Activated CD4-positive, alpha-beta T cell treated with anti-CD3 and anti-CD28 coated beads, Interleukin-2, amount 50 U/mL, for 24 hours (primary cell): Measurements from ENCODE around the gene TRAF2.

Source experiments
- DNase-seq, 2 donors: peaks; one replicate each; pipeline ENCODE4 v3.0.0-alpha.2; 2020; ENCODE audit warnings: low read depth in 1 of 2, low spot score in 1 of 2

Gene TRAF2

DNA sequence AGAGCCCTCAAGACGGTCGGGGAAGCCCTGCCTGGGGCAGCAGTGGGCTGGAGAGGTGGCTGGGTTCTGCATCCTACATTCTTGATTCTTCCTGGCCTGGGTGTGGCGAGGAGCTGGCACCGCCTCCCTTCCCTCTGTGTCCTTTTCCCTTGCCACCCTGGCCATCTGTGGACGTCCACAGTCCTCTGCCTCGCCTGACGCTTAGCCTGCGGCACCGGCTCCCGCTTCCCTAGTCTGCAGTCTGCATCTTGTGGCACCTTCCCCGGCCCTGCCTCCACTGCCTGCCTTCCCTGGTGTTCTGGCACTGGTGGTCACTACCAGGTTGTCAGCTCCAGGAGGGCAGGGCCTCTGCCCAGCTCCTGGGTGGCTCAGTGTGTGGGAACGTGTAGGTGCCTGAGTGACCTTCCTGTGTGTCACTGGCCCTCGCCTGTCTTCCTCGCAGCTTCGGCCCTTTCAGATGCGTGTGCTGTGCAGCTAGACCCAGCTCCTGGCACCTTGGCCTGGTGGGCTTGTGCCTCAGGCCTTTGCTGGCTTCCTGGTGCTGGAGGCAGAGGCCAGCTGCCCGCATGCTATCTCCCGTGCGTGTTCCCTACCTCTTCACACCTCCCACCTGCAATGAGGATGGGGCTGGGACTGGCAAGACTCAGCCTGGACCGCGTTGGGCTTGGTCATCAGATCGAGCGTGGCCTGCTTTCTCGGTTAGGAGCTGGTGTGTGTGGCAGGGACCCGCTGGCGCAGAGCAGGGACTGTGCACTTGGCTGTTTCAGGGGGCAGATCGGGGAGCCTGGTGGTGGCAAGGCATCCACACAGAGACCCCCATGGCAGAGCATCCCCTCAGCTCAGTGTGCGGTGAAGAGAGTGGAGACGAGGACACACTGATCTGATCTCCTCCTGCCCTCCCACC lies 20.9 kb downstream of the TRAF2 start:
- DNase-seq: no peak

DNA sequence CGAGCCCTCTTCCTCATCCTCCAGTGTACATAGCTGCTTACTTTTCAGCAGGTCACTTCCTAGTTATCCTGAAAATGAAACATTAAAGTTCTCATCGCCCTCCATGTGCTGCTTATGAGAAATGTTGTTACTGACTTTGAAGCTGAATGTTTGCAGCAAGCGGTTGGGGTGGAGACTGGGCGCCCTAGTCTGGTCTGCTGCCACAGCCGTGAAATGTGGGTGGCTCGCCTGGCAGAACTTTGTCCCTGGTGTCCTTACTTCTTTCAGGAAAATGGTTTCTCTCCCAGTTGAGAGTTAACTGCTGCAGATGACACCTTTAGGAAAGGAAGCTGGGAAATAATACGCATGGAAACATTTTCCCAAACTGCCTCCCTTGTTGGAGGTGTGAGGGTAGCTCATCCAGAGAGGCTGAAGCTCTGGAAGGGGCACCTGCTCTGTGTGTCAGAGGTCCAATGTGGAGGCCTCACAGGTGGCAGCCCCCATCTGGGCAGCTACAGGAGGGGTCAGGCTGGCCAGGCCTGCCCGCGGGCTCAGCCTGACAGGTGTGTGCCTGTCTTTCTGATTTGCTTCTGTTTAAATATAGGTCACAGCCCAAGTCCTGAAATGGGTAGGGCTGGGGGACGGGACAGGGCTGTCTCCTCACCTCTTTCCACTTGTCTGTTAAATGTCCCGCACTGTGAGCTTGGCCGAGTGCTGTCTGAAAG lies 24.0 kb downstream of the TRAF2 start:
- no peak for DNase-seq

DNA sequence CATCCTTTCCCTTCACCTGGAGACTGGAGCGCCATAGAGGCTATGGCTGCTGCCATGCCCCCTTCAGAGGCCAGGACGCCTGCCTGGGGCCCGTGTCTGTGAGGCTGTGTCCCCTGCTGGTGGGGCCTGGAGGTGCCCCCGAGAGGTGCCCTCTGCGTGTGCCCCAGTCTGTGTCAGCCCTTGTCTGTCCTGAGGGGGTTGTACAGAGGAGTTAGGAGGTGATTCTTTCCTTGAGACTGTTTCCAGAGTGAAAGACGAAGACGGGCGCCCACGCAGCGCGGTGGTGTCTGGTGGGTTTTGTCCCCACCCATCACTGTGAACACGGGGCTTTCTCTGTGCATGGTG lies 24.6 kb downstream of the TRAF2 start:
- no peak for DNase-seq

DNA sequence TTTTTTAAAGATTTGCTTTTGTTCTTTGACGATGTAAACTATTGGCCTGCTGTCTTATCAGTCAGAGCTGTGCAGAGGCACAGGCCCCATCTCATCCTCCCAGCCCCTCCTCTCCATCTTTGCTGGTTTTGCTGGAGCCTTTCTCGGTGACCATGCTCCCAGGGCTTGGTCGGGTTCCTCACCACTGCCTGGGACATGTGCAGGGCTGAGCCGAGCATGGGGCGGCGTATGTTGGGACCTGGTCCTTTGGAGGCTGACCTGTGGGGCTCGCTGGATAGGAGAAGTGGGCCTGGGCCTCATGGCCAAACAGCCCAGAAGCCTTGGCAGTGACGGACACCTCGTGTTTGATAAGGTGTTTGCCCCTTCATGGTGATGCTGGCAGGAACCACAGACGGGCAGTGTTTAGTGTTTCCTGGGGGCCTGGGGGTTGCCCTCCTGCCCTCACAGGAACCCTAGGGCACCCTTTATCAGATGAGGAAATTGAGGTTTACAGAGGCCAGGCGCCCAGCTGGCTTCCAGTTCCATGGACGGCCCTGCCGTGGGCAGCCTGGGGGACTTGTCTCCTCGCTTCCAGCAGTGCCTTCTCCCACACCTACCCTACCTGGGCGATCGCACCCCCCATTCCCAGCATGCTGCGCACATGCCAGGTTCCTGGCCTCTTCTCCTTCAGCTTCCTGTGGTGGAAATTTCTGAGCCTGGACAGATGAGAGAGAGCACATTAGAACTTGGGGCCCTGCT lies 27.6 kb downstream of the TRAF2 start:
- no peak for DNase-seq

DNA sequence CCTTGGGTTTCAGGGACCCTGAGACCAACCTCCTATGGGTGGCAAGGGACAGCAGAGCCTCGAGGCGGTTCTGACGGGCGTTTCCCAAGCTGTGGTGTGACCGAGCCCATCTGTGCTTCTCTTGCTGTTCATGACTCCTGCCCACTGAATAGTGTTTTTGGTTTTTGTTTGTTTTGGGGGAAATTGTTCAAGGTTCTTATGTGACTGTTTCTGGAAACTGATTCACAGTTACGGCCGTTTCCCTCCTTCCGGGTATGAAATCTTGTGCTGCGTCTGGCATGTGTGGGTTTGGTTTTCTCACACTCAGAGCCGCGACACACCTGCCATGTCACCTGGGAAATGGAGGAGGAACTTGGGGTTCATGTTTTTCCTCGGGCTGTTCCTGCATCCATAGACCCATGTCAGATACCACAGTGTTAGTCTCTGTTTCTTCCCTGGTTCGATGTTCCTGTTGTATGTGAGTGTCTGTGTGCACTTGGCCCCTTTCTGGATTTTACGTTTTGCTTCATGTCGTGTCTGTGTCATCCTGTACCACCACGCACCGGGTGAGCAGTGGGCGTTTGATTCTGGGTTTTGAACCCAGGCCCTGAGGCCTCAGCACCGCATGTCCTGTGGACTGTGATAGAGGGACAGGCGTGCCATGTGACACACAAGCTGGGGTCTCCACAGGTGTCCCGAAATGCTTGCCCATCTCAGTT lies 29.5 kb downstream of the TRAF2 start:
- DNase-seq: no peak

DNA sequence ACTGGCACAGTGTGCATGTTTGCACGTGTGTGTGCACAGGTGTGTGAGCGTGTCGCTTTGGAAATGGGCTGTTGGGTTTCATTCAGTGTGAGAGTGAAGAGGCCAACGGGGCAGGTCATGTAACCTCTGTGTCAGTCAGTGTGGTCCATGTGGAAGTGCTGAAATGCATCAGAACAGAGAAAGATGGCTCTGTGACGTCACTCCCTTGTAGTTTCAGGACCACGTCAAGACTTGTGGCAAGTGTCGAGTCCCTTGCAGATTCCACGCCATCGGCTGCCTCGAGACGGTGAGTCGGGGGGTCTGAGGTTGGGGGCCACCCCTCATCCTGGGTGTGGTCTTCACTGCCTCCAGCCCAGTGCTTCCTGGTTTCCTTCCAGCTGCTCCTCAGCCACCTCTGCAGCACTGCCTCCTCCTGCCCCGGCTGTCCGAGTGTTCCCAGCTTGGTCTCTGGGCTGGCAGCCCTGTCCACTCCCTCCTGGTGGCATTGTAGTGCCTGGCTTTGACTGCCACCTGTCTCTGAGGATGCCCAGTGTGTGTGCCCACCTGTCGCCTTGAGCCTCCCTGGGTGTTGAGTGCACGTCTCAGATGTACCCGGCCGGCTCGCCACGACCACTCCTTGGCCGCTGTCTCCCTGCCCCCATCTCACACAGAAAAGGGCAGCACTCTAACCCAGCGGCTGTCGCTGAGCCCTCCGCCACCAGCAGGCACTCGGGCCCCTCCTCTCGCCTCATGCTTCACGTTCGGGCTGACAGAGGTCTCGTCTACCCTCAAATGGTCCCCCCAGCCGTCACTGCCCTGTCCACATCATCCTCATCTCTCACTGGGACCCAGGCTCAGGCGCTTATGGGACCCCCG lies 30.2 kb downstream of the TRAF2 start:
- no peak for DNase-seq

DNA sequence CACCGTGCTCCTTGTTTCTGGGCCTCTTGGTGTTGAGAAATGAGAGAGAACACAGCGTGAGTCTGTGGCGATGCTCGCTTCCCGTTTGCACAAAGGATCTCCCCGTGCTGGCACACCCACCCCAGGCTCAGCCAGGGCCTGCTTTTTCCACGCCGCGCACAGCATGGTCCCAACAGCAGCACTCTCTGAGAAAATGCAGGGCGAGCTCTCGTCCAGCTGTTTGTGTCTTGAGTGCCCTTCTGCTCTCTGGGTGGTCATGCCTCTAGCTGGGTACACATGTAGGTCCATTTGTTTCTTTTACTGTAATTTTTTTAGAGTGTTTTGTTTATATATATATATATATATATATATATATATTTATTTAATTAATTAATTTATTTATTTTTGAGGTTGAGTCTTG lies 31.6 kb downstream of the TRAF2 start:
- no peak for DNase-seq

DNA sequence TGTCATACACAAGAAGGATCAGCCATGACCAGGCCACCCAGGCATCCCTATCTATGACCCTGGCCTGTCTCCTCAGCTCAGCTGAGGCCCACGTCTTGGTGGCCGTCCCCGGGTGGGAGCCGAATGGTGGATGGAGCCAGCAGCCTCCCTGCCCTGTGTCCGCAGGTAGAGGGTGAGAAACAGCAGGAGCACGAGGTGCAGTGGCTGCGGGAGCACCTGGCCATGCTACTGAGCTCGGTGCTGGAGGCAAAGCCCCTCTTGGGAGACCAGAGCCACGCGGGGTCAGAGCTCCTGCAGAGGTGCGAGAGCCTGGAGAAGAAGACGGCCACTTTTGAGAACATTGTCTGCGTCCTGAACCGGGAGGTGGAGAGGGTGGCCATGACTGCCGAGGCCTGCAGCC lies 33.8 kb downstream of the TRAF2 start:
- DNase-seq: no peak

DNA sequence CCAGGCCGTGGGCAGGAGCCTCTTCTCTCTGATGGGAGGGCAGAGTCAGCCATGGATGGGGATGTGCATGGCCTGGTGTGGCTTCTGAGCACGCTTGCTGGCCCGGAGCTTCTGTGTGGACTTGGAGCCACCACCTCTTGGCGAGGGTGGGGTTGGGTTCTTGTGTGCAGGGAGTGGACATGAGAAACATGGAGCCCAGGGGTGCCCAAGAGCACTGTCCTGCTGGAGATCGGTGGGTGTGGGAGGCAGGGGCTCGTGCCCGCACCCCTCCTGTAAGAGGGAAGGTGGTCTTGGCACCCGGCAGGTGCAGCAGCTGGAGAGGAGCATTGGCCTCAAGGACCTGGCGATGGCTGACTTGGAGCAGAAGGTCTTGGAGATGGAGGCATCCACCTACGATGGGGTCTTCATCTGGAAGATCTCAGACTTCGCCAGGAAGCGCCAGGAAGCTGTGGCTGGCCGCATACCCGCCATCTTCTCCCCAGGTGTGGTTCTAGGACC lies 34.5 kb downstream of the TRAF2 start:
- DNase-seq: no peak

DNA sequence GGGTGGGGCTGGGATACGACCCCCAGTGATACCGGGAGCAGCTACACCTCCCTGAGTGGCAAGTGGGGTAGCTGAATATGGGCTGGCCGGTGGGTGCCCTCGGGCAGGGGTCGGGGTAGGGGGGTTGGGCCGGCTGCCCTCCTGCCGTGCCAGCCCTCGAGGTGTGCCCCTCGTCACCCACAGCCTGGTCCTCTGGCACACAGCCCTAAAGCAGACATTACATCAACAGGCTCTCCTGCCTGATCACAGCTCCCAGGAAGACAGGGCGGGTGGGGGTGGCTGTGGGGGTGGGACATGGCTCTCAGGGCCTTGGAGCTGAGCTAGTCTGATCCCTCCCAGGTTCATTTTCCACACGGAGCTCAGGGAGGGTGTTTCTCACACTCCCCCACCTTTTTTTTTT lies 35.0 kb downstream of the TRAF2 start:
- no peak for DNase-seq

DNA sequence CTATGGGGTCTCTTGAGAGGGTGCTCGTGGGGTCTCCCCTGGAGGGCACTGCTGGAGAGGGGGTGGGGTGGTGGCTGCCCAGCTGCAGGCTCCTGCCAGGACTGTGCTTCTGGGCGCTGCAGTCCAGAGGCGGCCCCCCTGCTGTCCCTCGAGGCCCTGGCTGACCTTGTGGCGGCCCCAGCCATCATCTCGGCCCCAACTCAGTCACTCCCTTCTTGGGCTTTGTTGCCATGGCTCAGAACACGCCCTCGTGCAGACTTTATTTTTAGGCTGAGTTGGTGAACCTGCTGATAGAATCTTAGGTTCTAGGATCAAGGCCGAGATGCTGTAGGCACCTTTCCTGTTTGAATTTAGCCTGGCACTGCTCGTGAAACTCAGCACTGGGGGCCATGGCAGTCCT lies 35.4 kb downstream of the TRAF2 start:
- DNase-seq: no peak

DNA sequence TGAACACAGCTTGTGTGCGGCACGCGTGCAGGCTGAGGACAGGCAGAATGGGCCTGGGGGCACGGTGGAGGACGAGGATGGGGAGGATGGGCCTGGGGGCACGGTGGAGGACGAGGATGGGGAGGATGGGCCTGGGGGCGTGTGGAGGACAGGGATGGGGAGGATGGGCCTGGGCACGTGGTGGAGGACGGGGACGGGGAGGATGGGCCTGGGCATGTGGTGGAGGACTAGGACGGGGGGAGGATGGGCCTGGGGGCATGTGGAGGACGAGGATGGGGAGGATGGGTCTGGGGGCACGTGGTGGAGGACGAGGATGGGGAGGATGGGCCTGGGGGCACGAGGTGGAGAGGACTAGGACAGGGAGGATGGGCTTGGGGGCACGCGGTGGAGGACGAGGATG lies 36.2 kb downstream of the TRAF2 start:
- no peak for DNase-seq

DNA sequence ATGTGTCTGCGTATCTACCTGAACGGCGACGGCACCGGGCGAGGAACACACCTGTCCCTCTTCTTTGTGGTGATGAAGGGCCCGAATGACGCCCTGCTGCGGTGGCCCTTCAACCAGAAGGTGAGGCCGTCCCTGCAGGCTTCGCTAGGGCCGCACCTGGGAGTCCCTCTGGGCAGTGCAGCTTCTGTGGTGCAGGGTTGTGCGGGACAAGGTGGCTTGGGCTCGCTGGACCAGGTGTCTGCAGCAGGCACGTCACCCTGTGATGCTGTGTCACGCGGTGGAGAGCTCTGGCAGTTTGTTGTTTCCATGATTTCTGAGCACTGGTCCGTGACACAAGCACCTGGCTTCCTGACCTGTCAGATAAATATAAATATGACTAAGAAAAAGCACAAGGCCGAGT lies 37.6 kb downstream of the TRAF2 start:
- DNase-seq: no peak

DNA sequence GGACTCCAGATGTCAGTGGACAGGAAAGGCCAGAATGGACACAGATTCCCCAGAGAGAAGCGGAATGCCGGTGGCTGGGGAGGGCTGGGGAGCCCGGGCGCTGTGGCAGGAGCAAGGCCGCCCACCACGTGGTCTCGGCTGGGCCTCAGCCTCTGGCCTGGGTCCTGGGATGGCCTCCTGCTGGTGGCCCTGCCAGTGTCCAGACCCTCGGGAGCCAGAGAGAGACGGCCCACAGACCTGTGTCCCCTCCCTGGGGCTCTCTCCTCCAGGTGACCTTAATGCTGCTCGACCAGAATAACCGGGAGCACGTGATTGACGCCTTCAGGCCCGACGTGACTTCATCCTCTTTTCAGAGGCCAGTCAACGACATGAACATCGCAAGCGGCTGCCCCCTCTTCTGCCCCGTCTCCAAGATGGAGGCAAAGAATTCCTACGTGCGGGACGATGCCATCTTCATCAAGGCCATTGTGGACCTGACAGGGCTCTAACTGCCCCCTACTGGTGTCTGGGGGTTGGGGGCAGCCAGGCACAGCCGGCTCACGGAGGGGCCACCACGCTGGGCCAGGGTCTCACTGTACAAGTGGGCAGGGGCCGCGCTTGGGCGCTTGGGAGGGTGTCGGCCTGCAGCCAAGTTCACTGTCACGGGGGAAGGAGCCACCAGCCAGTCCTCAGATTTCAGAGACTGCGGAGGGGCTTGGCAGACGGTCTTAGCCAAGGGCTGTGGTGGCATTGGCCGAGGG lies 39.3 kb downstream of the TRAF2 start:
- no peak for DNase-seq

DNA sequence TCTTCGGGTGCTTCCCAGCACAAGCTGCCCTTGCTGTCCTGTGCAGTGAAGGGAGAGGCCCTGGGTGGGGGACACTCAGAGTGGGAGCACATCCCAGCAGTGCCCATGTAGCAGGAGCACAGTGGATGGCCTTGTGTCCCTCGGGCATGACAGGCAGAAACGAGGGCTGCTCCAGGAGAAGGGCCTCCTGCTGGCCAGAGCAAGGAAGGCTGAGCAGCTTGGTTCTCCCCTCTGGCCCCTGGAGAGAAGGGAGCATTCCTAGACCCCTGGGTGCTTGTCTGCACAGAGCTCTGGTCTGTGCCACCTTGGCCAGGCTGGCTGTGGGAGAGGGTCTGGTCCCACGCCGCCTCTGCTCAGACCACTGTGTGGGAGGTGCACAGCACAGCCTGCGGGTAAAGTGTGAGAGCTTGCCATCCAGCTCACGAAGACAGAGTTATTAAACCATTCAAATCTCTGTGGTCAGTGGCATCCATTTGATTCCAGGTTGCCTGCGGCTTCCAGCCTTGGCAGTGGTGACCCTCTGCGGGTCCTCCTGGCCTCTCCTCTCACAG lies 39.9 kb downstream of the TRAF2 start:
- DNase-seq: no peak

DNA sequence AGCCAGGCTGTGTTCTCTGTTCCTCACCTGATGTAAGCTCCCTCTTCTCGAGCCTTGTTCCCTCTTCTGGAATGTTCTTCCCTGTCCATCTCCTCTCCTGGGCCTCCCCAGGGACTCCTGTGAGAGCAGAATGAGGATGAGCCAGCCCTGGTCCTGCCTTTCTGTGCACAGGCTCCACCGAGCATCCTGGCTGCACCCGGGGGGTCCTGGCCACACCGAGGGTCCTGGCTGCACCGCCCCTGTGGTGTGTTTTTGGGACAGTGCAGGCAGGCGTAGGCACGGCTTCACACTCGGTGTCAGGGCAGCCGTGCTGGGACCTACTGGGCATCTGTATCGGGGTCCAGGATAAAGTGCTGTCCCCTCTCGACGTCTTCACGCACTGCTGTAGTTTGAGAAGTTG lies 40.4 kb downstream of the TRAF2 start:
- DNase-seq: no peak

DNA sequence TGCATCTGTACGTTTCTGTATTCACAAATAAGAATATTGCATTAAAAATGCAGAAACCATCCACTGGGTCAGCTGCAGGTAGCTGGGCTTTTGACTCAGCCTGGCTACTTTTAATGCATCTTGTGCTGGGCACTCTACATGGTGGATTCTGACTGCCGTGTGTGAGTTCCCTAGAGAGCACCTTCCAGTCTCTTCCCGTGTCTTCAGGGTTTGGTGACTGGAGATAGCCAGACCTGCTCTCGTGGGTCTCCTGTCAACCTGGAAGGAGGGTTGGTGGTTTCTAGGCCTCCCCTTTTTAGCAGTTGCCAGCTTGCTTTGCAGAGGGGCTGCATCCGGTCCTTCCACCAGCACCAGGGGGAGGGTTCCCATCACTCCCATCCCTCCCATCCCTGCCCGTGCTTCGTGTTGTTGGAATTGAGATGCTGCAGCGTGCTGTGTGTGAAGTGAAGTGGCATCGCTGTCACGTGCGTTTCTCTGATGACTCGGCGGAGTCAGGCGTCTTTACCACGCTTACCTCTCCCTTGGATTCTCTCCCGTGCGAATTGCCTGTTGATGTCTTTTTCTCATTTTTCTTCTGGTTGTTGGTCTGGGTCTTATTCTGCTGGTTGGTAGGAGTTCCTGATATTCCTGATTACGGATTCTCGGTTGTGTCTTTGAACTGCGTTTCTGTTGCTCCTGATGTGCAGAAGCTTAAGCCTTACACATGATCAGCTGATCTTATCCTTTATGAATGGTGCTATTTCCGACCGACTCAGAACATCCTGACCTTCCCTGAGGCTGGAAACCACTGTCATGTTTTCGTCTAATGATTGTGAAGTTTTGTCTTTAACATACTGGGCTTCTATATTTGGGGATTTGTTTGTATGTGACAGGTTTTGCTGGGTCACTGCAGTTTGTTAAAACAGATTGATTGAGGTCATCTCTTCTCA lies 41.3 kb downstream of the TRAF2 start:
- no peak for DNase-seq

DNA sequence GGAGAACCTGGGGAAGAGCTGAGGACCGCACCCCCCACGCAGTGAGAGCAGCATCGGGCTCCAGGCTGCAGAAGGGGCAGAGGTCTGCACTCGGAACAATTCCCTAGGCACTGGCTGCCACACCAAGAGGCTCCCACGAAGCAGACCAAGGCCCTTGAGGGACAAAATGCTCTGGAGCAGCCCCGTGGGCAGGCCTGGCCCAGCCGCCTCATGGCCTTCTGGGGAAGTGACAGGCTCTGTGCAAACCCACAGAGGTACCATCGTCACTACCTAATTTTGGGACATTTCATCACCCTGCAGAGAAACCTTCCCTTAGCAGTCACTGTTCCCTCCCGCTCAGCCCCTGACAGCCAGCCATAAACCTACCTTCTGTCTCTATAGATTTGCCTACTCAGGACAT lies 42.3 kb downstream of the TRAF2 start:
- no peak for DNase-seq
